Liver (tissue), 3 donors: ENCODE results near the gene SARDH.
A peak's percentile ranks its signal among the peaks of the same experiment; 100 is the strongest.

Source experiments
- GABPA ChIP-seq, 2 donors: IDR thresholded peaks in 1 of 2; conservative IDR thresholded peaks in 1 of 2; 2 replicates each; pipeline ENCODE4 v1.6.1; 2016; ENCODE audit warnings: antibody characterized with exemption in 2 of 2, mild to moderate bottlenecking in 1 of 2, moderate library complexity in 1 of 2
- TAF1 ChIP-seq: conservative IDR thresholded peaks from 2 replicates; pipeline ENCODE4 v1.6.1; 2016; ENCODE audit warnings: antibody characterized with exemption, mild to moderate bottlenecking
- TF ChIP-seq, protein P1 (sequence below): fragments of 150-350 bp; IDR thresholded peaks from 2 replicates; pipeline ENCODE4 v1.5.1; 2017; ENCODE audit warnings: improper control_type of control experiment, low read depth, low read length; ENCODE audit not compliant: missing input control
- donor health status: healthy.
- donor health status: healthy.

DNA sequence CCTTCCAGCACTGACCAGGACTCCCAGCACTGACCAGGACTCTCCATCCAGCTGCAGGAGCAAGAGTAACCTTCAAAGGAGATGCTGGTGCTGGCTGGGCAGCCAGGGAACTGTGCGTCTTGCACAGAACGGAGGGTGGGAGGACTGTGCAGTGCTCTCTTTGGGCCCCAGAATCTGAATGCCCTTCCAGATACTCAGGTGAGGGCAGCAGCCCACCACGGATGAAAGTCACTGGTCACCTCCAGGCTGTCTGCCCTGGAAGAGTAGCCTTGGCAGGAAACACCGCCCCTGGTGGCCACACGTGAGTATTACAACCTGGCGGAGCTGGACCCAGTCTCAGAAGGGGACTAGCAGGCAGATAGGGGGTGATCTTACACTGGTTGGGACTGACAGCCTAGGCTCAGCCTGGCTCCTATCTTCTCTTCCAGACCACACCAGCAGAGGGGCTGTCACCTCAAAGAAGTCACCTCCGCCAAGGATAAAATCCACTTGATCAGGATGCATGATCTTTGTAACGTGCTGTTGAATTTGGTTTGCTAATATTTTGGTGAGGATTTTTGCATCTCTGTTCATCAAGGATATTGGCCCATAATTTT lies 4.8 kb upstream of the SARDH start:
- no peak for TF ChIP-seq TAF1
- TF ChIP-seq, protein P1, sequence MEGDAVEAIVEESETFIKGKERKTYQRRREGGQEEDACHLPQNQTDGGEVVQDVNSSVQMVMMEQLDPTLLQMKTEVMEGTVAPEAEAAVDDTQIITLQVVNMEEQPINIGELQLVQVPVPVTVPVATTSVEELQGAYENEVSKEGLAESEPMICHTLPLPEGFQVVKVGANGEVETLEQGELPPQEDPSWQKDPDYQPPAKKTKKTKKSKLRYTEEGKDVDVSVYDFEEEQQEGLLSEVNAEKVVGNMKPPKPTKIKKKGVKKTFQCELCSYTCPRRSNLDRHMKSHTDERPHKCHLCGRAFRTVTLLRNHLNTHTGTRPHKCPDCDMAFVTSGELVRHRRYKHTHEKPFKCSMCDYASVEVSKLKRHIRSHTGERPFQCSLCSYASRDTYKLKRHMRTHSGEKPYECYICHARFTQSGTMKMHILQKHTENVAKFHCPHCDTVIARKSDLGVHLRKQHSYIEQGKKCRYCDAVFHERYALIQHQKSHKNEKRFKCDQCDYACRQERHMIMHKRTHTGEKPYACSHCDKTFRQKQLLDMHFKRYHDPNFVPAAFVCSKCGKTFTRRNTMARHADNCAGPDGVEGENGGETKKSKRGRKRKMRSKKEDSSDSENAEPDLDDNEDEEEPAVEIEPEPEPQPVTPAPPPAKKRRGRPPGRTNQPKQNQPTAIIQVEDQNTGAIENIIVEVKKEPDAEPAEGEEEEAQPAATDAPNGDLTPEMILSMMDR: peak; percentile 95
- no peak for TF ChIP-seq GABPA (IDR thresholded peaks at IDR 0.05 in 1 of 2, conservative IDR thresholded peaks at IDR 0.05 in 1 of 2)
